NB4 (cell line): Measurements from ENCODE around the gene NEMP1.
"Not testable (repeated sequence)": the region's sequence is repeated elsewhere in the genome, so short reads cannot be mapped to it uniquely, and the experiment has no call there.

Source experiments
- MYC ChIP-seq: IDR thresholded peaks from 2 replicates; pipeline ENCODE4 v1.6.1; 2011; ENCODE audit warnings: low read depth, low read length
- POLR2A ChIP-seq: IDR thresholded peaks from 2 replicates; pipeline ENCODE4 v1.6.1; 2011; ENCODE audit warnings: mild to moderate bottlenecking; ENCODE audit not compliant: insufficient read length; ENCODE audit errors: extremely low read depth
- TF ChIP-seq, protein P1 (sequence below): IDR thresholded peaks from one replicate; pipeline ENCODE4 v1.5.1; 2012; ENCODE audit warnings: low read depth, low read length
- TF ChIP-seq, protein P2 (sequence below): IDR thresholded peaks from 2 replicates; pipeline ENCODE4 v1.6.1; 2011; ENCODE audit warnings: low read depth, low read length

DNA sequence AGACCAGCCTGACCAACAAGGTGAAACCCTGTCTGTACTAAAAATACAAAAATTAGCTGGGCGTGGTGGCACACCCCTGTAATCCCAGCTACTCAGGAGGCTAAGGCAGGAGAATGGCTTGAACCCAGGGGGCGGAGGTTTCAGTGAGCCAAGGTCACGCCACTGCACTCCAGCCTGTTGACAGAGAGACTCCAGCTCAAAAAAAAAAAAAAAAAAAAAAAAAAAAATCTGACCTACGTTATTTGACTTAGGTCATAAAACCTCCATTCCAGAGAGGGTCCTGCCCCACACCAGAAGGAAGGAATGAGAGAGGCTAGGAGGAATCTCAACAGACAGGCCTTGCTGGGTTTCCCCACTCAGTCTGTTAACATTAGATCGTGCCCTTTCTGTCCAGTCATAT is 60.2 kb downstream of the NEMP1 start:
- TF ChIP-seq, protein P1, sequence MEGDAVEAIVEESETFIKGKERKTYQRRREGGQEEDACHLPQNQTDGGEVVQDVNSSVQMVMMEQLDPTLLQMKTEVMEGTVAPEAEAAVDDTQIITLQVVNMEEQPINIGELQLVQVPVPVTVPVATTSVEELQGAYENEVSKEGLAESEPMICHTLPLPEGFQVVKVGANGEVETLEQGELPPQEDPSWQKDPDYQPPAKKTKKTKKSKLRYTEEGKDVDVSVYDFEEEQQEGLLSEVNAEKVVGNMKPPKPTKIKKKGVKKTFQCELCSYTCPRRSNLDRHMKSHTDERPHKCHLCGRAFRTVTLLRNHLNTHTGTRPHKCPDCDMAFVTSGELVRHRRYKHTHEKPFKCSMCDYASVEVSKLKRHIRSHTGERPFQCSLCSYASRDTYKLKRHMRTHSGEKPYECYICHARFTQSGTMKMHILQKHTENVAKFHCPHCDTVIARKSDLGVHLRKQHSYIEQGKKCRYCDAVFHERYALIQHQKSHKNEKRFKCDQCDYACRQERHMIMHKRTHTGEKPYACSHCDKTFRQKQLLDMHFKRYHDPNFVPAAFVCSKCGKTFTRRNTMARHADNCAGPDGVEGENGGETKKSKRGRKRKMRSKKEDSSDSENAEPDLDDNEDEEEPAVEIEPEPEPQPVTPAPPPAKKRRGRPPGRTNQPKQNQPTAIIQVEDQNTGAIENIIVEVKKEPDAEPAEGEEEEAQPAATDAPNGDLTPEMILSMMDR: not testable (repeated sequence)
- not testable (repeated sequence) for TF ChIP-seq POLR2A, MYC
- TF ChIP-seq, protein P2, sequence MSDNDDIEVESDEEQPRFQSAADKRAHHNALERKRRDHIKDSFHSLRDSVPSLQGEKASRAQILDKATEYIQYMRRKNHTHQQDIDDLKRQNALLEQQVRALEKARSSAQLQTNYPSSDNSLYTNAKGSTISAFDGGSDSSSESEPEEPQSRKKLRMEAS: not testable (repeated sequence)
